GM23338 (cell line): Measurements from ENCODE around the gene DAPK1. TPM values are rescaled to one million over a fixed set of nuclear protein-coding genes. Genes with fewer than 3 reads are reported as not detected.

Source experiments
- ATAC-seq: fragments of 200-7000 bp; cut with Tn5 transposase; 3 replicates; pipeline ENCODE4 v1.9.1; 2020
- DNase-seq: peaks from one replicate; pipeline ENCODE4 v3.0.0-alpha.2; 2015; ENCODE audit warnings: low spot score
- H2AFZ ChIP-seq: fragments of 200-600 bp; sonication (generic); 2 replicates; pipeline ENCODE4 v1.8.0; 2016; ENCODE audit warnings: antibody characterized with exemption, mild to moderate bottlenecking, moderate library complexity
- H3F3A ChIP-seq: fragments of 200-600 bp; sonication (generic); replicated peaks from 2 replicates; pipeline ENCODE4 v1.8.0; 2017; ENCODE audit warnings: antibody characterized with exemption, mixed run types, low read depth
- H3K27ac ChIP-seq: fragments of 200-600 bp; sonication (generic); 2 replicates; pipeline ENCODE4 v1.6.1; 2016; ENCODE audit warnings: low read depth
- H3K27me3 ChIP-seq: fragments of 200-600 bp; sonication (generic); 2 replicates; pipeline ENCODE4 v1.8.0; 2016; ENCODE audit warnings: mild to moderate bottlenecking, mixed run types, moderate library complexity; ENCODE audit not compliant: insufficient read depth
- H3K36me3 ChIP-seq: fragments of 200-600 bp; sonication (generic); 2 replicates; pipeline ENCODE4 v1.8.0; 2016; ENCODE audit warnings: mild to moderate bottlenecking; ENCODE audit not compliant: insufficient read depth
- H3K4me1 ChIP-seq: fragments of 200-600 bp; sonication (generic); 2 replicates; pipeline ENCODE4 v1.8.0; 2016; ENCODE audit warnings: mild to moderate bottlenecking, moderate library complexity; ENCODE audit not compliant: insufficient read depth
- H3K4me2 ChIP-seq: fragments of 200-600 bp; sonication (generic); 2 replicates; pipeline ENCODE4 v1.7.1; 2017; ENCODE audit warnings: mixed run types
- H3K4me3 ChIP-seq: fragments of 200-600 bp; sonication (generic); 2 replicates; pipeline ENCODE4 v1.6.1; 2016; ENCODE audit warnings: mixed run types
- H3K79me2 ChIP-seq: fragments of 200-600 bp; sonication (generic); replicated peaks from 2 replicates; pipeline ENCODE4 v1.8.0; 2017; ENCODE audit warnings: mild to moderate bottlenecking; ENCODE audit not compliant: insufficient read depth
- H3K9me2 ChIP-seq: fragments of 200-600 bp; sonication (generic); 2 replicates; pipeline ENCODE4 v1.8.0; 2017; ENCODE audit not compliant: insufficient read depth
- H4K20me1 ChIP-seq: fragments of 200-600 bp; sonication (generic); replicated peaks from 2 replicates; pipeline ENCODE4 v1.8.0; 2017; ENCODE audit warnings: mild to moderate bottlenecking; ENCODE audit not compliant: insufficient read depth
- H3K27ac Mint-ChIP-seq: 2 replicates; pipeline ENCODE4 v1.8.0; 2020; ENCODE audit warnings: inconsistent platforms, mild to moderate bottlenecking, moderate library complexity, mixed read lengths
- H3K27me3 Mint-ChIP-seq: 3 replicates; pipeline ENCODE4 v1.8.0; 2022; ENCODE audit warnings: low read depth, mild to moderate bottlenecking, moderate library complexity, mixed read lengths, inconsistent platforms; ENCODE audit not compliant: insufficient read depth, poor library complexity
- H3K36me3 Mint-ChIP-seq: 3 replicates; pipeline ENCODE4 v1.8.0; 2021; ENCODE audit warnings: low read depth, mild to moderate bottlenecking, inconsistent platforms, moderate library complexity, mixed read lengths
- H3K4me1 Mint-ChIP-seq: 3 replicates; pipeline ENCODE4 v1.8.0; 2020; ENCODE audit warnings: mild to moderate bottlenecking, inconsistent platforms, mixed read lengths
- H3K4me3 Mint-ChIP-seq: 3 replicates; pipeline ENCODE4 v1.8.0; 2021; ENCODE audit warnings: moderate library complexity, mild to moderate bottlenecking, inconsistent platforms, mixed read lengths
- H3K9me3 Mint-ChIP-seq: 3 replicates; pipeline ENCODE4 v1.8.0; 2020; ENCODE audit warnings: moderate library complexity, mild to moderate bottlenecking, inconsistent platforms, mixed read lengths
- EZH2 ChIP-seq: fragments of 200-600 bp; sonication (generic); IDR thresholded peaks from one replicate; pipeline ENCODE4 v1.8.0; 2017; ENCODE audit warnings: antibody characterized with exemption, mild to moderate bottlenecking, low read depth; ENCODE audit not compliant: unreplicated experiment
- EZH2phosphoT487 ChIP-seq: fragments of 200-600 bp; sonication (generic); IDR thresholded peaks from one replicate; pipeline ENCODE4 v1.8.1; 2018; ENCODE audit warnings: antibody characterized with exemption; ENCODE audit not compliant: unreplicated experiment
- NANOG ChIP-seq: IDR thresholded peaks from 2 replicates; pipeline ENCODE4 v1.6.1; 2016; ENCODE audit warnings: antibody characterized with exemption, borderline replicate concordance
- ZNF331 ChIP-seq: fragments of 250-450 bp; sonication (Bioruptor Pico); IDR thresholded peaks from 2 replicates; pipeline ENCODE4 v1.5.0; 2020; ENCODE audit warnings: low read depth, mild to moderate bottlenecking, moderate library complexity
- polyA plus RNA-seq: library from polyadenylated mRNA; unstranded; fragments of >200 nt; fragmentation: Nextera tagmentation; extraction: Ambion mirVana; gene quantifications from 2 replicates; pipeline ENCODE4 v1.2.1, GENCODE V29; 2016
- total RNA-seq: library from RNA; depleted of rRNA; stranded (reverse); fragments of >200 nt; shearing (Covaris generic); gene quantifications from 2 replicates; pipeline ENCODE4 v1.2.3, GENCODE V29; 2014
- TF ChIP-seq, protein P1 (sequence below): IDR thresholded peaks from 2 replicates; pipeline ENCODE4 v1.6.1; 2016; ENCODE audit warnings: antibody characterized with exemption
- TF ChIP-seq, protein P2 (sequence below): fragments of 250-450 bp; sonication (Bioruptor Pico); IDR thresholded peaks from 2 replicates; pipeline ENCODE4 v1.5.0; 2020; ENCODE audit warnings: mild to moderate bottlenecking, moderate library complexity

Gene DAPK1
- total and polyA plus RNA-seq, 2 experiments from 2014 or later, result 37.0 to 134 TPM

DNA sequence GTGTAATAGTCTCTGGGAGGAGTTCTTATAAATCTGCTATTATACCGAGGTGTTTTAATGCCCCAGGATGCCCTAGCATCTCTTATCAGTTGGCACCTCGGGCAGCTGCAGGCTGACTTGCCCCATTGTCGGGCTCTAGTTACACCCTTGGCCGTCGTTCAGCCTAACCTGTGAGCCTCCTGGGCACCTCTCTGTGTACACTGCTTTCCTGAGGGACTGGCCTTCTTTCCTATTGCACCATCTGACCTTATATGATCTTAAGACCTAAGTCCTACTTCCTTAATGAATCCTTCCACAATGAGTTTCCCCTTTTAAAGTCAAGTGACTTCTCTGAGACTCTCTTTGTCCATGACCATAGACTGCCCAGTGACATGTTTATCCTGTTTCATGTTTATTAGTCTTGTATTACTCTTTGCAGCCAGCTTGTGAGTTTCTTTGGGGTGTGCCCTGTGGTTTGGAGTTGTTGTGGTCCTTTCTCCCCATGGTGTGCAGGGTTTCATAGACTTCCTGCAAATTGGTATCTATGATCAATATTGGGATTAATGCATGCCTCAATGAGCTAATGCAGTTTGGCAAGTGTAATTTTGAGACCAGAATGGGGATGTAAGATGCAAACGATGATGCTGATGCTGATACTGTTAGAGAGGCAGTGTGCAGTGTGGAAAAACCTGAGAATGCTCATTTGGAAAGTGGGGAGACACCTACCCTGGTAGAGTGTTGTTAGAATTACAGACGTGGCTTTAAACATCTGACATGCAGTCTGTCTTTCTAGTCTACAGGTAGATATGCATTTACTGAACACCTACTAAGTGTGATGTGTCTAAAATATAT lies 4.9 kb downstream of the DAPK1 start:
- H3K27ac Mint-ChIP-seq, result no peak overlapping the region
- no peaks in the 10 kb centered on the region for H3K27me3 ChIP-seq
- peaks cover 100% of the 10 kb centered on the region for H3K79me2 ChIP-seq
- no peaks in the 10 kb centered on the region; the same call in 2 of the 3 replicates for H3K9me3 Mint-ChIP-seq
- H2AFZ ChIP-seq, result no peak overlapping the region
- H3K4me3 Mint-ChIP-seq, result no peak overlapping the region
- H3K27me3 Mint-ChIP-seq, result no peaks in the 10 kb centered on the region
- TF ChIP-seq, protein P1, sequence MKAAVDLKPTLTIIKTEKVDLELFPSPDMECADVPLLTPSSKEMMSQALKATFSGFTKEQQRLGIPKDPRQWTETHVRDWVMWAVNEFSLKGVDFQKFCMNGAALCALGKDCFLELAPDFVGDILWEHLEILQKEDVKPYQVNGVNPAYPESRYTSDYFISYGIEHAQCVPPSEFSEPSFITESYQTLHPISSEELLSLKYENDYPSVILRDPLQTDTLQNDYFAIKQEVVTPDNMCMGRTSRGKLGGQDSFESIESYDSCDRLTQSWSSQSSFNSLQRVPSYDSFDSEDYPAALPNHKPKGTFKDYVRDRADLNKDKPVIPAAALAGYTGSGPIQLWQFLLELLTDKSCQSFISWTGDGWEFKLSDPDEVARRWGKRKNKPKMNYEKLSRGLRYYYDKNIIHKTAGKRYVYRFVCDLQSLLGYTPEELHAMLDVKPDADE, result no peak
- TF ChIP-seq EZH2phosphoT487, result no peak
- no peak for TF ChIP-seq ZNF331 (CRISPR knock-in tag)
- TF ChIP-seq, protein P2, sequence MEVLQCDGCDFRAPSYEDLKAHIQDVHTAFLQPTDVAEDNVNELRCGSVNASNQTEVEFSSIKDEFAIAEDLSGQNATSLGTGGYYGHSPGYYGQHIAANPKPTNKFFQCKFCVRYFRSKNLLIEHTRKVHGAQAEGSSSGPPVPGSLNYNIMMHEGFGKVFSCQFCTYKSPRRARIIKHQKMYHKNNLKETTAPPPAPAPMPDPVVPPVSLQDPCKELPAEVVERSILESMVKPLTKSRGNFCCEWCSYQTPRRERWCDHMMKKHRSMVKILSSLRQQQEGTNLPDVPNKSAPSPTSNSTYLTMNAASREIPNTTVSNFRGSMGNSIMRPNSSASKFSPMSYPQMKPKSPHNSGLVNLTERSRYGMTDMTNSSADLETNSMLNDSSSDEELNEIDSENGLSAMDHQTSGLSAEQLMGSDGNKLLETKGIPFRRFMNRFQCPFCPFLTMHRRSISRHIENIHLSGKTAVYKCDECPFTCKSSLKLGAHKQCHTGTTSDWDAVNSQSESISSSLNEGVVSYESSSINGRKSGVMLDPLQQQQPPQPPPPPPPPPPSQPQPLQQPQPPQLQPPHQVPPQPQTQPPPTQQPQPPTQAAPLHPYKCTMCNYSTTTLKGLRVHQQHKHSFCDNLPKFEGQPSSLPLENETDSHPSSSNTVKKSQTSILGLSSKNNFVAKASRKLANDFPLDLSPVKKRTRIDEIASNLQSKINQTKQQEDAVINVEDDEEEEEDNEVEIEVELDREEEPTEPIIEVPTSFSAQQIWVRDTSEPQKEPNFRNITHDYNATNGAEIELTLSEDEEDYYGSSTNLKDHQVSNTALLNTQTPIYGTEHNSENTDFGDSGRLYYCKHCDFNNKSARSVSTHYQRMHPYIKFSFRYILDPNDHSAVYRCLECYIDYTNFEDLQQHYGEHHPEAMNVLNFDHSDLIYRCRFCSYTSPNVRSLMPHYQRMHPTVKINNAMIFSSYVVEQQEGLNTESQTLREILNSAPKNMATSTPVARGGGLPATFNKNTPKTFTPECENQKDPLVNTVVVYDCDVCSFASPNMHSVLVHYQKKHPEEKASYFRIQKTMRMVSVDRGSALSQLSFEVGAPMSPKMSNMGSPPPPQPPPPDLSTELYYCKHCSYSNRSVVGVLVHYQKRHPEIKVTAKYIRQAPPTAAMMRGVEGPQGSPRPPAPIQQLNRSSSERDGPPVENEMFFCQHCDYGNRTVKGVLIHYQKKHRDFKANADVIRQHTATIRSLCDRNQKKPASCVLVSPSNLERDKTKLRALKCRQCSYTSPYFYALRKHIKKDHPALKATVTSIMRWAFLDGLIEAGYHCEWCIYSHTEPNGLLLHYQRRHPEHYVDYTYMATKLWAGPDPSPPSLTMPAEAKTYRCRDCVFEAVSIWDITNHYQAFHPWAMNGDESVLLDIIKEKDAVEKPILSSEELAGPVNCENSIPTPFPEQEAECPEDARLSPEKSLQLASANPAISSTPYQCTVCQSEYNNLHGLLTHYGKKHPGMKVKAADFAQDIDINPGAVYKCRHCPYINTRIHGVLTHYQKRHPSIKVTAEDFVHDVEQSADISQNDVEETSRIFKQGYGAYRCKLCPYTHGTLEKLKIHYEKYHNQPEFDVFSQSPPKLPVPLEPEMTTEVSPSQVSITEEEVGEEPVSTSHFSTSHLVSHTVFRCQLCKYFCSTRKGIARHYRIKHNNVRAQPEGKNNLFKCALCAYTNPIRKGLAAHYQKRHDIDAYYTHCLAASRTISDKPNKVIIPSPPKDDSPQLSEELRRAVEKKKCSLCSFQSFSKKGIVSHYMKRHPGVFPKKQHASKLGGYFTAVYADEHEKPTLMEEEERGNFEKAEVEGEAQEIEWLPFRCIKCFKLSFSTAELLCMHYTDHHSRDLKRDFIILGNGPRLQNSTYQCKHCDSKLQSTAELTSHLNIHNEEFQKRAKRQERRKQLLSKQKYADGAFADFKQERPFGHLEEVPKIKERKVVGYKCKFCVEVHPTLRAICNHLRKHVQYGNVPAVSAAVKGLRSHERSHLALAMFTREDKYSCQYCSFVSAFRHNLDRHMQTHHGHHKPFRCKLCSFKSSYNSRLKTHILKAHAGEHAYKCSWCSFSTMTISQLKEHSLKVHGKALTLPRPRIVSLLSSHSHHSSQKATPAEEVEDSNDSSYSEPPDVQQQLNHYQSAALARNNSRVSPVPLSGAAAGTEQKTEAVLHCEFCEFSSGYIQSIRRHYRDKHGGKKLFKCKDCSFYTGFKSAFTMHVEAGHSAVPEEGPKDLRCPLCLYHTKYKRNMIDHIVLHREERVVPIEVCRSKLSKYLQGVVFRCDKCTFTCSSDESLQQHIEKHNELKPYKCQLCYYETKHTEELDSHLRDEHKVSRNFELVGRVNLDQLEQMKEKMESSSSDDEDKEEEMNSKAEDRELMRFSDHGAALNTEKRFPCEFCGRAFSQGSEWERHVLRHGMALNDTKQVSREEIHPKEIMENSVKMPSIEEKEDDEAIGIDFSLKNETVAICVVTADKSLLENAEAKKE (CRISPR knock-in tag), result no peak
- no peak for TF ChIP-seq EZH2
- TF ChIP-seq NANOG, result no peak
- peaks cover 59% of the 10 kb centered on the region for H3K36me3 Mint-ChIP-seq
- peaks cover 30% of the 10 kb centered on the region for H3K4me1 Mint-ChIP-seq
- no peaks in the 10 kb centered on the region for H3K9me2 ChIP-seq
- H3K4me1 ChIP-seq, result peaks cover 36% of the 10 kb centered on the region
- H3K4me2 ChIP-seq, result no peak overlapping the region
- H3K36me3 ChIP-seq, result no peaks in the 10 kb centered on the region
- H3K27ac ChIP-seq, result no peak overlapping the region
- DNase-seq (no peak), ATAC-seq (no peak)
- H3K4me3 ChIP-seq, result no peak overlapping the region
- H4K20me1 ChIP-seq, result peaks cover 36% of the 10 kb centered on the region
- H3F3A ChIP-seq, result 0 out of 2 replicates have a peak, but pooled peaks cover 3% of the 10 kb centered on the region
